Posterior cingulate gyrus (tissue), 11 donors: ENCODE results near the gene INS.
A peak's percentile ranks its signal among the peaks of the same experiment; 100 is the strongest.

ENCODE experiments used
- DNase-seq, 10 donors: peaks; one replicate each; pipeline versions ENCODE4 v3.0.0 to v3.0.0-alpha.2; 2020 to 2021; ENCODE audit warnings: mixed read lengths in 3 of 10
- intact Hi-C: fragments of 100-400 bp; cut with DNase I; formaldehyde crosslinking; loops from one replicate; pipeline ENCODE4 v1.15.1; 2023

INS gene

GRCh38 chr11:2168286-2169004 lies 7.4 kb upstream of the INS start:
- DNase-seq, result no peak
- intact Hi-C loops, result no loop called here

GRCh38 chr11:2167141-2168045 lies 6.4 kb upstream of the INS start:
- DNase-seq, result no peak
- intact Hi-C loops, result no loop called here

DNA sequence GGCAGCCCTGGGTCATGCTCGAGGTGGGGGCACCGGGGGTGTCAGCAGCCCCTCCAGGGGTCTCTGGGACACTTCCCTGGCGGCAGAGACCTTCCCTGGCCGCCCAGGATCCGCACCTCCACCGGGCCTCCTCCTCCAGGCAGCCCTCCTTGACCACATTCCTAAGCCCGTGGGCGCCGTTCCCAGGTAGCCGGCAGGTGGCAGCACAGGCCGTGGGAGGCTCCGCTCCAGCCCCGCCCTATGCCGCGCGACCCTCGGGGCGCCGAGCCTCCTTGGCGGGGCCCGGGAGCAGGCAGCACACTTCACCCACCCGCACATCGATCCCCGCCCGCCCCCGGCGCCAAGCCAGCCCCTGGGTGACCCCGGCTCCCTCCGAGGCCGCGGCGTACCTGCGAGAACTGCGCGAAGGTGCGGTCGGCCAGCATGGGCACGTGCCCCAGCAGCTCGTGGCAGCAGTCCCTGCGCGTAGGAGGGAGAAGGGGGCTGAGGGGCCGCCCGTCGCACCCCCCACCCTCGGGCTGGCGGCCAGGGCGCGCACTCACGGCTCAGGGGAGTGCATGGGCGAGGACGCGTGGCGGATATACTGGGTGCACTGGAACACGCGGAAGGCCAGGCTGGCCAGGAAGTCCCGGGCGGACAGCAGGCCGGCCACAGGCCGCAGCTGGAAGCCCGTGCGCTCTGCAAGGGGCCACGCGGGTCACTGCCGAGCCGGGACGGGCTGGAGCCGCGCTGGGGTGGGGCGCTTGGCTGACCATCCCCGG lies 5.3 kb upstream of the INS start:
- intact Hi-C loops, result no loop called here
- DNase-seq, result no peak

GRCh38 chr11:2165571-2165970 lies 4.6 kb upstream of the INS start:
- no peak for DNase-seq
- intact Hi-C loops, result no loop called here

- DNase-seq, result no peak
- intact Hi-C loops, result no loop called here
Observed at GRCh38 chr11:2164861-2165555, 4.0 kb upstream of the INS start.

DNA sequence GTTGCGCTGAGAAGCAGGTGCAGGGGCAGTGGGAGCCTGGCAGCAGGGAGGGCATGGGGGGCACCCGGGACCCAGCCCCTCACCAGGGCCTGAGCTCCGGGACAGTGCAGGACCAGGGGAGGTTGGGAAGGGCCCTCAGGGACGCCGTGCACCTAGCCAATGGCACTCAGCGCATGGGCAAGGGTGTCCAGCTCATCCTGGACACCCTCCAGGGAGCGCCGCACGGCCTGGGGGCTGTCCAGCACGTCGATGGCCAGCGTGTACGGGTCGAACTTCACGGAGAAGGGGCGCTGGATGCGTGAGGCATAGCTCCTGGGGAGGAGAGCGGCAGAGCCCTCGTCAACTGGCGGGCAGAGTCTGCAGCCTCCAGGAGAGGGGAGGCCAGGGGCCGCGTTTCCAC lies 3.1 kb upstream of the INS start:
- no peak for DNase-seq
- intact Hi-C loops, result no loop called here

DNA sequence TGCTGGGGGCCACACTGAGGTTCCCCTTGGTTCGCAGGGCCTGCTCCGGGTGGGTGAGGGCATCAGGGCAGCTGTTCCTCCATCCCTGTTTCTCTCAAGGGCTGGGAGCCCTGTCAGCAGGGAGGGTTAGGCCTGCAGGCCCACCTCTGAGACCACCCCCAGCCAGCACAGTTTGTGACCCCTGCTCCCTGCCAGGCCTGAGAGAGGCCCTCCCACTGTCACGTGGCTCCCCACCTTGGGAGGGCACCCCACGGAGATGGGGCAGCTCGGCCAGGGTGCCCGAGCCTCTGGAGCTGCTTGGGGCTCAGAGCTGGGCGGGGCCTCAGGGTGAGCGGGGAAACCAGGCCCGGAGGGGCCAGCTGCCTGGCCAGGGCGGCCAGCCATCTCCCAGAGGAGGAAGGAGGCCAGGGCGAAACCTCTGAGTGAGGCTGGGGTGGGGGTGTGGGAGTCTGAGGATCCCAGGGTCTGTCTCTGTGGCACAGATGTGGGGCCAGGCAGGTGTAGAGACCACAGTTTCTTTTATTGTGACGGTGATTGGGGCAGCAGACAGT lies 2.5 kb upstream of the INS start:
- no peak for DNase-seq
- intact Hi-C loops, result no loop called here

DNA sequence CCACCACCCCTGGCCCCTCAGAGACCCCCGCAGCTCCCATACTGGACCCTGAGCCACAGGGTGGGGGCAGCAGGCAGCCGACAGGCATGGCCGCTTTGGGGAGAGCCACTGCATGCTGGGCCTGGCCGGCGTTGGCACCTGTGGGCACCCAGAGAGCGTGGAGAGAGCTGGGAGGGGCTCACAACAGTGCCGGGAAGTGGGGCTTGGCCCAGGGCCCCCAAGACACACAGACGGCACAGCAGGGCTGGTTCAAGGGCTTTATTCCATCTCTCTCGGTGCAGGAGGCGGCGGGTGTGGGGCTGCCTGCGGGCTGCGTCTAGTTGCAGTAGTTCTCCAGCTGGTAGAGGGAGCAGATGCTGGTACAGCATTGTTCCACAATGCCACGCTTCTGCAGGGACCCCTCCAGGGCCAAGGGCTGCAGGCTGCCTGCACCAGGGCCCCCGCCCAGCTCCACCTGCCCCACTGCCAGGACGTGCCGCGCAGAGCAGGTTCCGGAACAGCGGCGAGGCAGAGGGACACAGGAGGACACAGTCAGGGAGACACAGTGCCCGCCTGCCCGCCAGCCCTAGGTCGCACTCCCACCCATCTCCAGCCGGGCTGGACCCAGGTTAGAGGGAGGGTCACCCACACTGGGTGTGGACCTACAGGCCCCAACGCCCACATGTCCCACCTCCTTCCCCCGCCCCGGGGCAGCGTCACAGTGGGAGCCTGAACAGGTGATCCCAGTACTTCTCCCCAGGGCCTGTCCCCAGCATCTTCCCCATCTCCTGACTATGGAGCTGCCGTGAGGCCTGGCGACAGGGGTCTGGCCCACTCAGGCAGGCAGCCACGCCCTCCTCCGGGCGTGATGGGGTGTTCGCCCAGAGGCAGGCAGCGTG lies 1.2 kb downstream of the INS start:
- intact Hi-C loops, result no loop called here
- DNase-seq, result no peak

- DNase-seq, result no peak
- intact Hi-C loops, result no loop called here
Observed at GRCh38 chr11:2158966-2159365, 2.0 kb downstream of the INS start.

GRCh38 chr11:2158296-2158737 lies 2.7 kb downstream of the INS start:
- intact Hi-C loops, result no loop called here
- no peak for DNase-seq

- intact Hi-C loops, result no loop called here
- no peak for DNase-seq
Observed at GRCh38 chr11:2157294-2158040, 3.5 kb downstream of the INS start.

GRCh38 chr11:2156416-2157182 lies 4.4 kb downstream of the INS start:
- DNase-seq, result peak; percentile 60 to 95 (median 78)
- intact Hi-C loops, result no loop called here

DNA sequence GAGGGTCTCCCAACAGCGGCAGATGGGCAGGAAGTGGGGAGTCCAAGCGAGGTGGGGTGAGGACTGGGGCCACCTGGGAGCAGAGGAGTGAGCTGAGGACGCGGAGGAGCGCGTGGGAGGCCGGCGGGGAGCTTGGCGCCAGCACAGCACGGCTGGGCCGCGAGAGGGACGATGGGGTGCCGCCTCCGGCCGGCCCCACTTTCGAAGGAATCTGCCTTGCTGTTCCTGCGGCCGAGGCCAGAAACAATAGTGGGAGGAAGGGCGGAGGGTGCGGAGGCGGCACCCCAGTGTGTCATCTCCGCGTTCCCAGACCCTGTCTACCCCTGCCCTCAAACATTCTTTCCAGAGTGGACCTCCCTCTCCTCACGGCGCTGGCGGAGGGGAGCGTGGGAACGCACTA lies 5.5 kb downstream of the INS start:
- intact Hi-C loops, result loop anchor here (2.0 kb wide), 1 partner anchor 273 kb away; no protein-coding TSS in a partner anchor
- DNase-seq, result no peak

- intact Hi-C loops, result loop anchor here (2.0 kb wide), 1 partner anchor 272 kb away; no protein-coding TSS in a partner anchor
- no peak for DNase-seq
Observed at GRCh38 chr11:2154889-2155288, 6.1 kb downstream of the INS start.

DNA sequence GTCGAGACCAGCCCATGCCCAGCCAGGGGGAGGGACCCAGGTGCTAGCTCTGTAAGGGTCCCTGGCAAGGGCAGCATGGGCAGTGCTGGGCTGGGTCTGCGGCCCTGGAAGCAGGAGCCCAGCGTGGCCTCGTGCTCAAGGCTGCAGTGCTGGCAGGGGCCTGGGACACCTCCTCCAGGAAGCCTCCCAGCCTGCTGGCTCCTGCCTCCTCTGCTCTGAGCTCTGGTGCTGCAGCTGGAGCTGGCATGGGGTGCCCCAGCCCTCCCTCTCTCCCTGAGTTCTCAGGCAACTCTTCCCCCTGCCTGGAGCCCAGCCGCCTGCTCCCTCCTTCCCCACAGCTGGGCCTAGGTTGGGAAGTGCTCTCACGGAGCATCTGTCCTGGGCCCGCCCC lies 6.8 kb downstream of the INS start:
- DNase-seq, result no peak

DNA sequence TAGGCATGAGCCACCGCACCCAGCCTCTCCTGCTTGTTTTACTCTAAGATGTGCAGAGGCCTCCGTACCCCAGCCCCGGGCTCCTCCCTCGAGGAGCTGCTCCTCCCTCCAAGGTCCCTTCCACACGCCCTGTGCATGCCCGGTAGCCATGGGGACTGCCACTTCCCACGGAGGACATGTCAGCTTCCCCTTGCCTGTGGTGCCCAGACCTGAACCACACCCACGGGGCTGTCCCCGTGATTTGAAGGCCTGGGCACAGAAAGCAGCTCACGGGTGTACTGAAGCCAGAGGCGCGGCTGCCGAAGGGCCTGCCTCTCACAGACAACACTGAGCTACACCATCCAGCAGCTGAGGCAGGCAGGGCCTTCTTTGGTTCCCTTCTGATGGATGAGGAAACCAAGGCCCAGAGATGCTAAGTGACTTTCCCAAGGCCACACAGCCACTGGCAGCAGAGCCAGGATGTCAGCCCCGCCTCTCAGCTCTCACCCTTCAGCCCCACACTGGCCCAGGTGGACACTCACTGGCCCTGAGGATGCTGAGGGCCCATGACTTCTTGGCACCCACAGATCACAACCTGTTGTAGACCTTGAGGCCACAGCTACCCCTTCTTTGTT lies 7.3 kb downstream of the INS start:
- no peak for DNase-seq

More for the DNA sequence above, 6.8 kb downstream of the INS start:
- intact Hi-C loops, result loop anchor here (2.0 kb wide), 1 partner anchor 271 kb away; no protein-coding TSS in a partner anchor

More for the DNA sequence above, 7.3 kb downstream of the INS start:
- intact Hi-C loops, result loop anchor here (2.0 kb wide), 3 partner anchors 271 to 459 kb away; no protein-coding TSS in a partner anchor
